Trophoblast cell (in vitro differentiated cells and primary cell): ENCODE results near the gene CFAP119.

Source experiments
- DNase-seq, 2 donors: peaks; one replicate each; pipeline ENCODE4 v3.0.0-alpha.2; 2016
- H2AFZ ChIP-seq: 2 replicates; pipeline ENCODE4 v1.6.1; 2013; ENCODE audit warnings: low read length, moderate library complexity, mild to moderate bottlenecking; ENCODE audit not compliant: insufficient read depth, poor library complexity
- H2AK5ac ChIP-seq: 2 replicates; pipeline ENCODE4 v1.6.1; 2013; ENCODE audit warnings: mild to moderate bottlenecking, low read length
- H2BK120ac ChIP-seq: 2 replicates; pipeline ENCODE4 v1.6.1; 2013; ENCODE audit warnings: low read length, mild to moderate bottlenecking, moderate library complexity; ENCODE audit not compliant: insufficient read depth, poor library complexity
- H2BK12ac ChIP-seq: 2 replicates; pipeline ENCODE4 v1.6.1; 2013; ENCODE audit warnings: mild to moderate bottlenecking, low read length, moderate library complexity
- H2BK5ac ChIP-seq: 2 replicates; pipeline ENCODE4 v1.6.1; 2013; ENCODE audit warnings: low read length, low read depth, moderate library complexity, mild to moderate bottlenecking; ENCODE audit not compliant: poor library complexity
- H3K14ac ChIP-seq: 2 replicates; pipeline ENCODE4 v1.6.1; 2013; ENCODE audit warnings: mild to moderate bottlenecking, low read length
- H3K18ac ChIP-seq: 2 replicates; pipeline ENCODE4 v1.6.1; 2013; ENCODE audit warnings: mild to moderate bottlenecking, low read length
- H3K23ac ChIP-seq: 2 replicates; pipeline ENCODE4 v1.6.1; 2013; ENCODE audit warnings: low read length
- H3K27ac ChIP-seq: 2 replicates; pipeline ENCODE4 v1.5.1; 2013; ENCODE audit warnings: low read depth, mild to moderate bottlenecking, inconsistent platforms, low read length, moderate library complexity
- H3K27me3 ChIP-seq: 2 replicates; pipeline ENCODE4 v1.6.1; 2013; ENCODE audit warnings: inconsistent platforms, mild to moderate bottlenecking, low read length, moderate library complexity; ENCODE audit not compliant: insufficient read depth
- H3K36me3 ChIP-seq, 2 experiments: 1 replicate in 1 of 2; 2 replicates in 1 of 2; pipeline ENCODE4 v1.6.1; 2013; ENCODE audit warnings: low read length in 2 of 2, mild to moderate bottlenecking in 2 of 2, moderate library complexity in 1 of 2; ENCODE audit not compliant: insufficient read depth in 2 of 2, control insufficient read depth in 1 of 2
- H3K4ac ChIP-seq: 2 replicates; pipeline ENCODE4 v1.6.1; 2013; ENCODE audit warnings: low read depth, mild to moderate bottlenecking, low read length, moderate library complexity
- H3K4me1 ChIP-seq, 2 experiments: 1 replicate in 1 of 2; 2 replicates in 1 of 2; pipeline ENCODE4 v1.6.1; 2013; ENCODE audit warnings: low read length in 2 of 2, mild to moderate bottlenecking in 2 of 2, moderate library complexity in 1 of 2; ENCODE audit not compliant: insufficient read depth in 2 of 2, control insufficient read depth in 1 of 2
- H3K4me2 ChIP-seq: 2 replicates; pipeline ENCODE4 v1.6.1; 2013; ENCODE audit warnings: inconsistent platforms, mild to moderate bottlenecking, low read length, moderate library complexity
- H3K4me3 ChIP-seq: 2 replicates; pipeline ENCODE4 v1.5.1; 2013; ENCODE audit warnings: mild to moderate bottlenecking, low read depth, low read length, inconsistent platforms
- H3K79me1 ChIP-seq: one replicate; pipeline ENCODE4 v1.6.1; 2013; ENCODE audit warnings: low read length
- H3K79me2 ChIP-seq: 2 replicates; pipeline ENCODE4 v1.6.1; 2013; ENCODE audit warnings: low read length, mild to moderate bottlenecking; ENCODE audit not compliant: control insufficient read depth, insufficient read depth, poor library complexity
- H3K9ac ChIP-seq: 2 replicates; pipeline ENCODE4 v1.6.1; 2013; ENCODE audit warnings: mild to moderate bottlenecking, low read length
- H3K9me3 ChIP-seq: 2 replicates; pipeline ENCODE4 v1.6.1; 2013; ENCODE audit warnings: low read depth, mild to moderate bottlenecking, control low read depth, inconsistent platforms, low read length; ENCODE audit not compliant: insufficient read depth
- H4K12ac ChIP-seq: 2 replicates; pipeline ENCODE4 v1.6.1; 2013; ENCODE audit warnings: low read depth, mild to moderate bottlenecking, low read length, moderate library complexity
- H4K8ac ChIP-seq: 2 replicates; pipeline ENCODE4 v1.6.1; 2013; ENCODE audit warnings: low read depth, mild to moderate bottlenecking, low read length, moderate library complexity
- H4K91ac ChIP-seq: one replicate; pipeline ENCODE4 v1.6.1; 2013; ENCODE audit warnings: low read depth, mild to moderate bottlenecking, low read length, moderate library complexity
- WGBS: extraction: QIAGEN DNeasy Blood & Tissue Kit; methylation state at CpG from one replicate; pipeline ENCODE4 v1.1.7; 2013; ENCODE audit warnings: missing lambda C conversion rate; ENCODE audit not compliant: insufficient read length, insufficient coverage; ENCODE audit errors: extremely low coverage; 5-methylcytosine and 5-hydroxymethylcytosine counted together

CFAP119 gene

DNA sequence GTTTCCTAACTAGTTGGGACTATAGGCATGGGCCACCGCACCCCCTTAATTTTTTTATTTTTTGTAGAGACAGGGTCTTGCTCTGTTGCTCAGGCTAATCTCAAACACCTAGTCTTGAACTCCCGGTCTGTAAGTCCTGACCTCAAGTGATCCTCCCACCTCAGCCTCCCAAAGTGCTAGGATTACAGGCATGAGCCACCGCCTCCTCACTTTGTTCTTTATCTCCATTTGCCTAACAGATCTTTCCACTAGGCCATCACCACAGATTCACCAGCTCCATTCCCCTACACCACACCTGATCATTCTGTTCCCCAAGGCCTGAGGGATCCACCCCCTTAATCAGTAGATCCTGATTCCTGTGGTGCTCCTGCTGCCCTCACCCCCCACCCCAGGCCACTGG lies 32.8 kb upstream of the CFAP119 start:
- H4K12ac ChIP-seq: no peak overlapping the region

DNA sequence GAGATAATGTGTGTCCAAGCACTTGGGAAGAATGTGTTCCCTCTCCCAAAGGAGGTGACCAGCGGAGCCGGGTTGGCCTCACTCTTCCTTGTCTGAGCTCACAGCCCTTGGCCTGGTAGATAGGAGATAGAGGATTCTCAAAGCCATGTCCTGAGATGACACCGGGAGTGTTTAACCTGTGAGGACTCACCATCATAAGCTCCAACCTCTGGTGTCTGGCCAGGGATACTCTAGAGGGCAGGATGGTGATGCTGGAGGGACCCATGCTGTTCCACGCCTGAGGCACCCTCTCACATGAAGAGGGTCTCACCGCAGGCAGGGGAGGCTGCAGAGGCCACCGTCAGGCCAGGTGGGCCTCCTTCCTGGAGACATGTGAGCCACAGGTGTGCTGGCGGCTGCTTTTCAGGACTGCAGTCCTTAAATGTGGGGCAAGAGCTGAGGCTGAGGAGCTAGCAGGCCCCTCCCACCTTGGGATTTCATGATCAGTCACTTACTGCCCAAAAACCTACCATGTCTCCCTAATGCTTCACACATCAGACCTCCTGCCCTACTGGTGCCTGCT lies 31.7 kb upstream of the CFAP119 start:
- Histone ChIP-seq H3K18ac (no peak overlapping the region), H3K23ac (no peak overlapping the region)
- WGBS: no CpG with 5 or more reads among the region's 7 CpGs

More for the DNA sequence above, 32.8 kb upstream of the CFAP119 start:
- H2AK5ac ChIP-seq: no peak overlapping the region
- no peaks in the 10 kb centered on the region for H3K79me2 ChIP-seq
- no peaks in the 10 kb centered on the region for H3K79me1 ChIP-seq
- no peak overlapping the region for H3K18ac ChIP-seq
- no peak overlapping the region for H3K14ac ChIP-seq
- DNase-seq: no peak
- H3K23ac ChIP-seq: no peak overlapping the region
- no peaks in the 10 kb centered on the region for H3K27me3 ChIP-seq
- H3K27ac ChIP-seq: no peak overlapping the region
- H3K4ac ChIP-seq: no peak overlapping the region
- H3K4me1 ChIP-seq: no peaks in the 10 kb centered on the region
- H3K4me2 ChIP-seq: no peak overlapping the region
- no CpG with 5 or more reads among the region's 3 CpGs for WGBS
- no peaks in the 10 kb centered on the region for H3K9me3 ChIP-seq
- no peak overlapping the region for H2BK12ac ChIP-seq
- H2AFZ ChIP-seq: no peak overlapping the region
- H3K9ac ChIP-seq: no peak overlapping the region
- no peak overlapping the region for H3K4me3 ChIP-seq
- H4K8ac ChIP-seq: no peak overlapping the region
- no peak overlapping the region for H2BK5ac ChIP-seq
- no peak overlapping the region for H2BK120ac ChIP-seq
- H3K36me3 ChIP-seq: no peaks in the 10 kb centered on the region
- no peak overlapping the region for H4K91ac ChIP-seq

GRCh38 chr16:30787613-30788378 lies 25.9 kb upstream of the CFAP119 start:
- H2BK12ac ChIP-seq: peak overlapping the region; percentile 25
- peak overlapping the region; percentile 70 for H3K4me2 ChIP-seq
- H4K91ac ChIP-seq: peak overlapping the region; percentile 93
- H2BK120ac ChIP-seq: peak overlapping the region; percentile 90
- peak overlapping the region; percentile 96 for H3K4me3 ChIP-seq
- H3K9me3 ChIP-seq: no peaks in the 10 kb centered on the region
- H4K8ac ChIP-seq: peak overlapping the region; percentile 95
- H3K79me1 ChIP-seq: peaks cover 12% of the 10 kb centered on the region
- H2AFZ ChIP-seq: peak overlapping the region; percentile 95
- H4K12ac ChIP-seq: peak overlapping the region; percentile 99
- no CpG with 5 or more reads among the region's 11 CpGs for WGBS
- H2AK5ac ChIP-seq: peak overlapping the region; percentile 19
- no peaks in the 10 kb centered on the region for H3K27me3 ChIP-seq
- H3K27ac ChIP-seq: no peak overlapping the region
- H3K9ac ChIP-seq: peak overlapping the region; percentile 98
- H3K23ac ChIP-seq: no peak overlapping the region
- peaks cover 5% of the 10 kb centered on the region for H3K79me2 ChIP-seq
- peak overlapping the region; percentile 88 for H3K14ac ChIP-seq
- peak overlapping the region; percentile 0 for H3K18ac ChIP-seq
- H3K4ac ChIP-seq: no peak overlapping the region
- H3K36me3 ChIP-seq: peaks cover 19 to 21% of the 10 kb centered on the region in 2 experiments
- H2BK5ac ChIP-seq: no peak overlapping the region
- H3K4me1 ChIP-seq: peaks cover 4 to 7% of the 10 kb centered on the region in 2 experiments
- DNase-seq: peak in 1 of 2 donors; percentile 17

More for the DNA sequence above, 31.7 kb upstream of the CFAP119 start:
- Histone ChIP-seq H3K9ac (no peak overlapping the region), H3K79me1 (no peaks in the 10 kb centered on the region), H4K91ac (no peak overlapping the region), H2BK5ac (no peak overlapping the region), H2AK5ac (no peak overlapping the region), H3K4me3 (no peak overlapping the region), H3K36me3 (no peaks in the 10 kb centered on the region), H2BK12ac (no peak overlapping the region), H3K27ac (no peak overlapping the region), H3K27me3 (no peaks in the 10 kb centered on the region), H2AFZ (no peak overlapping the region), H3K9me3 (no peaks in the 10 kb centered on the region), H3K14ac (no peak overlapping the region), H2BK120ac (no peak overlapping the region), H3K4ac (no peak overlapping the region), H4K12ac (no peak overlapping the region), H3K4me2 (no peak overlapping the region), H3K4me1 (no peaks in the 10 kb centered on the region), H4K8ac (no peak overlapping the region), H3K79me2 (no peaks in the 10 kb centered on the region)
- DNase-seq: no peak

GRCh38 chr16:30786936-30787612 lies 25.2 kb upstream of the CFAP119 start, which contains the start of gene ZNF629:
TSS of gene ZNF629 (minus strand) at chr16:30787205. CDS start at chr16:30784482, 2,723 bp downstream.
- Histone ChIP-seq H3K4me1 (peaks cover 4 to 7% of the 10 kb centered on the region in 2 experiments), H3K27ac (peak within 1 kb of the TSS; percentile 51), H3K4me2 (peak within 1 kb of the TSS; percentile 88), H4K91ac (peak within 1 kb of the TSS; percentile 93), H3K79me1 (peaks cover 12% of the 10 kb centered on the region), H3K9me3 (no peaks in the 10 kb centered on the region), H2AK5ac (peak within 1 kb of the TSS; percentile 79), H3K9ac (peak within 1 kb of the TSS; percentile 98), H3K79me2 (peaks cover 5% of the 10 kb centered on the region), H2BK12ac (peak within 1 kb of the TSS; percentile 25), H2AFZ (peak within 1 kb of the TSS; percentile 95), H3K27me3 (no peaks in the 10 kb centered on the region), H3K14ac (peak within 1 kb of the TSS; percentile 88), H2BK5ac (peak within 1 kb of the TSS; percentile 90), H4K12ac (peak within 1 kb of the TSS; percentile 99), H3K18ac (peak within 1 kb of the TSS; percentile 98), H3K23ac (no peak within 1 kb of the TSS), H3K4ac (peak within 1 kb of the TSS; percentile 80), H4K8ac (peak within 1 kb of the TSS; percentile 95), H3K4me3 (peak within 1 kb of the TSS; percentile 96), H3K36me3 (peaks cover 26 to 29% of the 10 kb centered on the region in 2 experiments), H2BK120ac (peak within 1 kb of the TSS; percentile 90)
- no CpG with 5 or more reads among the region's 37 CpGs for WGBS
- DNase-seq: peak in 1 of 2 donors; percentile 30
